ENCODE measurements around the gene POU2F2.

The POU2F2 gene

GRCh38 chr19:42132030-42132628, at the start of gene POU2F2:
TSS of gene POU2F2 (minus strand) at chr19:42132446. CDS start at chr19:42132411, 35 bp downstream.
- DNase-seq (ENCODE audit: low read depth), result peak; percentile 87

DNA sequence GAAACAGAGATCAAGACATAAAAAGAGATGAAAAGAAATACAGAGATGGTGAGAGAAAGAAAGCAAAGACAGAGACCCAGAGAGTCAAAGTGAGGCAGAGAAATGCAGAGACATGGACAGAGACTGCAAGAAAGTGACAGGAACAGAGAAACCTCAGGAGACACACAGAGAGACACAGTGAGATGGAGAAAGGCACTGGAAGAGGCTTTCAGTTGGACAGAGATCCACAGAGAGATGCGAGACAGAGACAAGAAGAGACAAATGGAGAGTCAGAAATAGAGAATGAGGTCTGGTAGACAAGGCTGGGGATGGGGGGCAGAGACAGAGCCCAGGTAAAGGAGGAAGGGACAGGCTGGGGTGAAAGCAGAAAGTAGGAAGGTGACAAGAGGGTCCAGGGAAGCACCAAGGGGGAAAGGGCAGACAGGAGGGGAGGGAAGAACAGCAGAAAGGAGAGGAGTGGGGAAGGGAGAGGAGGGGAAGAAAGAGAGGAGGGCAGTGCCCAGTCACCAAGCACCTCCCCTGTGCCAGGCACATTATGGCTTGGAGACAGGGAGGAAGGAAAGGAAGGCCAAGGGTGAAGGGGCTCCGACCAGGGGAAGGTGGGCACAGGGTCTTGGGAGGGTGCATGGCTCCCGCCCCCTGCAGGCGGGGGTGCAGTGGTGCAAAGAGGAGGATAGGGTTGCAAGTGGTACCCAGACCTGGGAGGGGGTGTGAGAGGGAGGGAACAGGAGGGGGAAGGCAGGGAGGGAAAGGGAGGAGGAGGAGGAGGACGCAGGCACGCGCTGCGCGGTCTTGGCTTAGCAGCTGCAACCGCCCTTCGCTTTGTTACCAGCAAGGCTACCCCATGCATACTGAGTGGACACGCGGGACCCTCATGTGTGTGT, 46.8 kb upstream of the POU2F2 start:
- no peak for DNase-seq (ENCODE audit: low read depth)

DNA sequence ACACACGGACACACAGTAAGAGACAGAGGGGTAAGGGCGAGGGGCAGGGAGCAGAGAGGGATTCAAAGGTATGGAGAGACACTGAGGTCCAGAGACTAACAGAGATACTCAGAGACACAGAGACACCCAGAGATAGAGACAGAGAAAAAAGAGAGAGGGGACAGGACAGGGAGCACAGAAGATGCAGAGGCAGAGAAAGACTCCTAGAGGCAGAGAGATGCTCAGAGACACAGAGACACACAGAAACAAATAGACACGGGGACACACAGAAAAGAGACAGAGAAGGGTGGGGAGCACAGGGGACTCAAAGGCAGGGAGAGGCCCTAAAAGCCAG, 45.4 kb upstream of the POU2F2 start:
- no peak for DNase-seq (ENCODE audit: low read depth)

GRCh38 chr19:42176990-42177685, 44.9 kb upstream of the POU2F2 start:
- DNase-seq (ENCODE audit: low read depth), result peak; percentile 61

DNA sequence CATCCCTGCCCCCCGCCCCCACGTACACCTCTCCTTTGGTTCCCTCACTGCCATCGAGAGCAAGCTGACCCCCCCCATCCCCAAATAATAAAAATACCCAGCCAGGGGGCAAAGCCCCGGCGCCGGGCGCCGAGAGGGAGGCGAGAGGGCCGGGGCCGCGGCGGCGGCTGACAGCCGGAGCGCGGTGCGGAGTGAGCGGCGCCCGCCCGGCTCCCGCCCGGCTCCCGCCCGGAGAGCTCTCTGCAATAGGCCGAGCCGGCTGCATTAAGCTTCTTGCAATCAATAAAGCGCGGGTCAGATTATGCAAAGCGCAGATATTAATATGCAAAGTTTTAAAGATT, 44.4 kb upstream of the POU2F2 start:
- no peak for DNase-seq (ENCODE audit: low read depth)

- no peak for DNase-seq (ENCODE audit: low read depth)
Measured at GRCh38 chr19:42175952-42176648, 43.9 kb upstream of the POU2F2 start.

GRCh38 chr19:42174958-42175734, 42.9 kb upstream of the POU2F2 start:
- no peak for DNase-seq (ENCODE audit: low read depth)

- no peak for DNase-seq (ENCODE audit: low read depth)
Measured at GRCh38 chr19:42174188-42174587, 41.9 kb upstream of the POU2F2 start.

DNA sequence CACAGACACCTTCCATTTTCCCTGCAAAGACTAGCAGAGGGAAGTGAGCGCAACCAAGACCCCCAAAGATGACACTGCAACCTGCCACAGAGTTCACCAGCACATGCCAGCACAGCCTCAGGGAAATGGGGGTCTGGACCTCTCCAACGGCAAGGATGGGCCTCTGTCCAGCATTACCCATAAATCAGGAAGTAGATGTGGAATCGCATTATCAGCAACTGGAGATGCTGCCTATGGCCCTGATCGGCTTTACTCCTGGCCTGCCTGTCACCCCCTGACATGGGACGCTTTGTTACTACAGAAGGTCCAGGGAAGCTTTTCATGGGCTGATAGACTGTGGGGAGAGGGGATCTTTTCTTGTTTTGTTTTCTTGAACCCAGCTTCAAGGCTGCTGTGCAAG, 41.4 kb upstream of the POU2F2 start:
- no peak for DNase-seq (ENCODE audit: low read depth)

DNA sequence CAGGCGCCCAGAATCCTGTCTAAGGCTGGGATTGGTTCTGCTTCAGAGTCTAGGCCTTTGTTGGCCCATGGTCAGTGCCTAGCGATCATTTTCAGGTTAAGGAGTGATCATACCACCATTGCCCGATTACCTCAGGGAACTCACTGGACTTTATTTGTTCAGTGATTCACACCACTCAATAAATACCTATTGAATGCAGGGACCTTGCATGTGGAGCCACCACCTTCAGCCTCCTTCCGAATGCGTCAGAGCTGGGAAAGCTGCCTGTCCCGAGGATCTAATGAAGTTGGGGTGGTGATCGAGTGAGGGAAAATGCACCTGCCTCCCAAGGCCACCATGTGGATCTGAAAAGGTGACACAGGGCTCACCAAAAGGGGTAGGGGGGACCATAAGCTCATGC, 40.0 kb upstream of the POU2F2 start:
- DNase-seq (ENCODE audit: low read depth), result no peak

DNA sequence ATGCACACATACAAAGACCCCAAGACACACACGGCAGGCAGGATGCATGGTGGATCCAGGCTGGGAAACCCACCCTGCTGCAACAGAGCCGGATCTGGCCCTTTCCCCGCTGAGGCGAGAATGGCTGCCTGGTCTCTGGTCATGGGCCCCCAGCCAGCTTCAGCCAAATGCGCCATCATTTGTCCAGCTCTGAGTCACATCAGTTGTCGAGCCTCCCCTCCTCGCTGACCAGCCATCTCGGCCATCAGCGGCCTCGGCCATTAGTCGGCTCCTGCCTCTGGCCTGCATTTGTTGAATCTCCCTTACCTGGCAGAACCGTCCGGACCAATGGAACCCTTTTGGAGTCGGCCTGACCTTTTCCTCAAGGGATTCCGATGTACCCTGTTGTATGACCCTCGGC, 38.5 kb upstream of the POU2F2 start:
- no peak for DNase-seq (ENCODE audit: low read depth)

- DNase-seq (ENCODE audit: low read depth), result no peak
Measured at GRCh38 chr19:42169486-42170413, 37.5 kb upstream of the POU2F2 start.

DNA sequence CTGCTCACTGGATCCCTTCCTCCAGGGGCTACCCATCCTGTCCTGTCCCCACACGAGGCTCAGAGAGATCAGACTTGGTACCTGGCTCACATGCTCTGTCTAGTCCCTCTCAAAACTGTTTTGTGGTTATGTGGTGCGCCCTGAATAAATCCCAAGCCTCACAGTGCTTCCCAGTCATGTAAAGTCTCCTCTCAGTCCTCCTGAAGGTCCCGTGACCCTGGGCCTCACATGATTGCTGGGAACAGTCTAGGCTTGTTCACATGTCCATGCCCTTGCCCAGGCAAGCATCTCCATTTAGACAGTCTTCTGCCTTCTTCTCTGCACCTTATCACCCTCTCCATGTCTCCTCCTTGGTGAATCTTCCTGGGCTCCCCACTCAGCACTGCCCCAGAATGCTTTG, 36.0 kb upstream of the POU2F2 start:
- DNase-seq (ENCODE audit: low read depth), result no peak

DNA sequence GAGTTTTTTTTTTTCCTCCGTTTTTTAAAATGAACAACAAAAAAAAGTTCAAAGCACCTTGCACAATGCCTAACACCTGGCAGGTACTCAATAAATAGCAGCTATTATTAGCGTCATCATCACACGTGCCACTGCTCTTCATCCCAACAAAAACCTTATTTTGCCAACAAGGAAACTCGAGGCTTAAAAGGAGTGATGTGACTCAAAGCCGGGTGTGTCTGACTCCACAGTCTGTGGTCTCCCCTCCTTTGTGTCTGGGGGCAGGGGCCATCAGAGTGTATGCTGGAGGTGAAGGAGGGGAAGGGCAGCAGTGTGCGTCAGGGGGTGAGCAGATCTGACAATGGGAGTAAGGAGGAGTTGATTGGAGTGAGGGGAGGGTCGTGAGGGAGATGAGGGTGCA, 34.1 kb upstream of the POU2F2 start:
- no peak for DNase-seq (ENCODE audit: low read depth)

GRCh38 chr19:42165146-42165545, 32.9 kb upstream of the POU2F2 start:
- DNase-seq (ENCODE audit: low read depth), result no peak

DNA sequence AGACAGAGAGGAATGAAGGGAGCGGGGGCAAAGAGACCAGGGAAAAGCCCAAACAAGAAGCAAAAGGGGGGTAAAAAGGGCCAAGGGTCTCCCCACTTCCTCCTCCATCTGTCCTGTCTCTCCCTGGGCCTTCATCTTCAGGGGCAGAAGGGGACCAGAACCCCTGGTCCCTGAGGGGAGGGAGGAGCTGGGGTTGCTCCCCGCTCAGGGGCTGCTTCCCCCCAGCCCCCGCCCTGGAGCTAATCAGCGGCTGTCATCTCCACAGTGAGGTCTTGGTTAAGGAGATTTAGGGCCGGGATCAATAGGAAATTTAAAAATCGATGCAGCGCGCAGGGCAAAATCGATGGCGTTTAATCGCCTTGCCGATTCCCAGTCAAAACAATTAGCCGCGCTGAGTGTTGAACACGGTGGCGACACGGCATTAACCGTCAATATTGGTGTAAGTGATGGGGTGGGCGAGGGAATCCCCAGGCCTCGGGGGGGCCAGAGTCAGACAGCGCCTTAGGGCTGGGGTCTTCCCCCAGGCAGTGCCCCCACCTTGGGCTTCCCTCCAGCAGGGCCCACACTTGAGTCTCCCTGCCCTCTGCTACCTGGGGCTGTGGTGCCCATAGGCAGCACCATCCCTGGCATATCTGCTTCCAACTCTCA, 29.5 kb upstream of the POU2F2 start:
- no peak for DNase-seq (ENCODE audit: low read depth)

GRCh38 chr19:42159942-42160341, 27.7 kb upstream of the POU2F2 start:
- DNase-seq (ENCODE audit: low read depth), result no peak

DNA sequence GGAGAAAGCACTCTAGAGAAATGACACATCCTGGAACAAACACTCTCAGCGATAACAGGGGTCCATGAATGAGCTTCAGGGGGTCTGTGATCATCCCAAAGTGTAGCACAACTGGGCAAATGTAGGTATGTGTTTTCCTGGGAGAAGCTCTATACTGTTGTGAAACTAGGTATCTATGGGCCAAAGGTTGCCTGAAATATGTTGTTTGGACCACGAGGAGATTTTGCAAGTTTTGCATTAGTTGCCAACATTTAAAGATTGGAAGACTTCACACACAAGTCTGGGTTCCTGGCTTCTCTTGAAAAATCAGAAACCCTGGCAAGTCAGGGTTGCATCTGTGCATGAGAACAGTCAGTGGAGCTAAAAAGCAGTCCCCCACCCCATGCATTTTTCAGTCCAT, 26.7 kb upstream of the POU2F2 start:
- DNase-seq (ENCODE audit: low read depth), result no peak

- no peak for DNase-seq (ENCODE audit: low read depth)
Measured at GRCh38 chr19:42156571-42156970, 24.3 kb upstream of the POU2F2 start.

GRCh38 chr19:42155796-42156195, 23.6 kb upstream of the POU2F2 start:
- DNase-seq (ENCODE audit: low read depth), result no peak

Measured in activated gamma-delta T cell treated with anti-CD3 and anti-CD28 coated beads, Interleukin-2, amount 50 U/mL, for 16 hours (primary cell).